Measurements from ENCODE around the gene L3HYPDH.
A peak's percentile ranks its signal among the peaks of the same experiment; 100 is the strongest.

L3HYPDH gene

GRCh38 chr14:59492384-59492783, 8.2 kb upstream of the L3HYPDH start:
- TF ChIP-seq REST (IDR thresholded peaks at IDR 0.05; ENCODE audit: low read depth) (no peak), FOXM1 (IDR thresholded peaks at IDR 0.05; ENCODE audit: borderline replicate concordance, low read depth) (no peak), MAX (IDR thresholded peaks at IDR 0.05) (no peak), EGR1 (IDR thresholded peaks at IDR 0.05) (no peak), TCF12 (IDR thresholded peaks at IDR 0.05; ENCODE audit: low read depth) (no peak), CEBPB (IDR thresholded peaks at IDR 0.05) (no peak)

- TF ChIP-seq NFIC (IDR thresholded peaks at IDR 0.05) (no peak), EGR1 (IDR thresholded peaks at IDR 0.05) (no peak), USF1 (IDR thresholded peaks at IDR 0.05) (no peak), TAF1 (IDR thresholded peaks at IDR 0.05; ENCODE audit: low read depth) (no peak), YY1 (IDR thresholded peaks at IDR 0.05; ENCODE audit: low read depth) (no peak), EP300 (IDR thresholded peaks at IDR 0.05; ENCODE audit: borderline replicate concordance) (no peak), REST (IDR thresholded peaks at IDR 0.05; ENCODE audit: low read depth) (no peak), TEAD4 (IDR thresholded peaks at IDR 0.05) (no peak)
Observed at GRCh38 chr14:59490756-59491155, 6.5 kb upstream of the L3HYPDH start.

- TF ChIP-seq MAX (IDR thresholded peaks at IDR 0.05): no peak
- TF ChIP-seq TAF1 (IDR thresholded peaks at IDR 0.05; ENCODE audit: low read depth): peak; percentile 9; the same call in 1 of the 2 replicates
Observed at GRCh38 chr14:59484639-59485175, 499 bp upstream of the L3HYPDH start.

- TF ChIP-seq ZBTB7A (IDR thresholded peaks at IDR 0.05; ENCODE audit: low read depth) (no peak), TCF12 (IDR thresholded peaks at IDR 0.05; ENCODE audit: low read depth) (no peak), EGR1 (IDR thresholded peaks at IDR 0.05) (no peak), EP300 (IDR thresholded peaks at IDR 0.05; ENCODE audit: borderline replicate concordance) (no peak), RAD21 (IDR thresholded peaks at IDR 0.05; ENCODE audit: low read depth) (no peak), TEAD4 (IDR thresholded peaks at IDR 0.05) (no peak), NFIC (IDR thresholded peaks at IDR 0.05) (no peak), CEBPB (IDR thresholded peaks at IDR 0.05) (no peak), YY1 (IDR thresholded peaks at IDR 0.05; ENCODE audit: low read depth) (no peak), CREB1 (IDR thresholded peaks at IDR 0.05; ENCODE audit: low read depth) (no peak), TAF1 (IDR thresholded peaks at IDR 0.05; ENCODE audit: low read depth) (no peak), MAX (IDR thresholded peaks at IDR 0.05) (no peak)
Observed at GRCh38 chr14:59483363-59483762, 845 bp downstream of the L3HYPDH start.

GRCh38 chr14:59482541-59483331, 1.5 kb downstream of the L3HYPDH start:
- TF ChIP-seq NFIC (IDR thresholded peaks at IDR 0.05) (peak; percentile 34; the same call in 1 of the 2 replicates), ZBTB7A (IDR thresholded peaks at IDR 0.05; ENCODE audit: low read depth) (no peak)

- TF ChIP-seq CREB1 (IDR thresholded peaks at IDR 0.05; ENCODE audit: low read depth): no peak
- no peak for TF ChIP-seq FOXM1 (IDR thresholded peaks at IDR 0.05; ENCODE audit: borderline replicate concordance, low read depth)
- no peak for TF ChIP-seq USF1 (IDR thresholded peaks at IDR 0.05)
- no peak for TF ChIP-seq TAF1 (IDR thresholded peaks at IDR 0.05; ENCODE audit: low read depth)
- TF ChIP-seq CEBPB (IDR thresholded peaks at IDR 0.05): no peak
- TF ChIP-seq MAX (IDR thresholded peaks at IDR 0.05): no peak
- TF ChIP-seq NFIC (IDR thresholded peaks at IDR 0.05): no peak
- no peak for TF ChIP-seq EP300 (IDR thresholded peaks at IDR 0.05; ENCODE audit: borderline replicate concordance)
- TF ChIP-seq RAD21 (IDR thresholded peaks at IDR 0.05; ENCODE audit: low read depth): no peak
- no peak for TF ChIP-seq REST (IDR thresholded peaks at IDR 0.05; ENCODE audit: low read depth)
- TF ChIP-seq ZBTB7A (IDR thresholded peaks at IDR 0.05; ENCODE audit: low read depth): no peak
- TF ChIP-seq EGR1 (IDR thresholded peaks at IDR 0.05): no peak
- TF ChIP-seq TCF12 (IDR thresholded peaks at IDR 0.05; ENCODE audit: low read depth): no peak
- no peak for TF ChIP-seq TEAD4 (IDR thresholded peaks at IDR 0.05)
- no peak for TF ChIP-seq YY1 (IDR thresholded peaks at IDR 0.05; ENCODE audit: low read depth)
Observed at GRCh38 chr14:59481871-59482540, 2.2 kb downstream of the L3HYPDH start.
